ENCODE data around the gene CD1E.
"Not testable (repeated sequence)": the region's sequence is repeated elsewhere in the genome, so short reads cannot be mapped to it uniquely, and the experiment has no call there.

CD1E gene
- 0.42 to 4.1 (median 1.1) reads per million in 17 experiments for total RNA-seq

DNA sequence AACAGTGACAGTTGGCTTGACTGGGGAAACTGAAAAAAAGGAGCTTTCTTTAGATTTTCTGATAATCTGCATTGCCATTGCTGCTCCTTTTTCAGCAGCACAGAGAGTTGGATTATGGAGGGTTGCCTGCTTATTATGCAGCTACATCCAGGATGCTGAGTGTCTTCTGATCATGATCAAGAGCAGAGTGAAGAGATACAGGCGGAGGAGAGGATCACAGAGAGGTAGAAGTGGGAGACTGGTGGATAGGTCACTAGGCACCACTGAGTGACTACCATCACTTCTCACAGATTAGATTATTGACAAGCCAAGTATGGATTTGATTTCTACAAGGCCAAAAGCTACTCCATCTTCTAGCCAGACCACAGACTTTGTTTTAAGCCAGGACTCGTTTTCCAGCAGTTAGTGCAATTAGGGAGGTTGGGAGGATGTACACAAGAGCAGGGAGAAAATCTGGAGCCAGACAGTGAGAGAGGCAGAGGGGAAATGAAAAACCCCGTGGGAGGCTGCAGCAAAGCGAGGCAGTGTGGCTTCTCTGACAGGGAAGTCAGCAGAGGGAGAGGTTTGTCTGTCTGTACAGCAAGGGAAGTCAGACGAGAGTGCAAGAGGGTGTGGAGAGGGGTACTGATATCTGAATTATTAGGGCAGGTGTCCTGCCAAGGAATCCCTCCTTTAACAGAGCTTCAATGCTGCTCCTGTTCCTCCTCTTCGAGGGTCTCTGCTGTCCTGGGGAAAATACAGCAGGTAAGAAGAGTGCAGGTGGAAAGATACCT lies at the start of gene CD1E:
TSS of gene CD1E (plus strand) at position 592 of the 773 bp plus-strand sequence. CDS start at position 687, 95 bp downstream.
- peak; percentile 60 to 83 (median 78) for DNase-seq

DNA sequence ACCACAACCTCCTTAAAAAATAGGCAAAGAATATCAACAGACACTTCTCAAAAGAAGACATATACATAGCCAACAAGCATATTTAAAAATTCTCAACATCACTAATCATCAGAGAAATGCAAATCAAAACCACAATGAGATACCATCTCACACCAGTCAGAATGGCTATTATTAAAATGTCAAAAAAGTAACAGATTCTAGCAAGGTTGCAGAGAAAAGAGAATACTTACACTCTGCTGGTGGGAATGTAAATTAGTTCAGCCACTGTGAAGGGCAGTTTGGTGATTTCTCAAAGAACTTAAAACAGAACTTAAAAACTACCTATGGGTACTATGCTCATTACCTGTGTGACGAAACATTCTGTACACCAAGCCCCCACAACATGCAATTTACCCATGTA lies 43.1 kb upstream of the CD1E start:
- DNase-seq: no peak

DNA sequence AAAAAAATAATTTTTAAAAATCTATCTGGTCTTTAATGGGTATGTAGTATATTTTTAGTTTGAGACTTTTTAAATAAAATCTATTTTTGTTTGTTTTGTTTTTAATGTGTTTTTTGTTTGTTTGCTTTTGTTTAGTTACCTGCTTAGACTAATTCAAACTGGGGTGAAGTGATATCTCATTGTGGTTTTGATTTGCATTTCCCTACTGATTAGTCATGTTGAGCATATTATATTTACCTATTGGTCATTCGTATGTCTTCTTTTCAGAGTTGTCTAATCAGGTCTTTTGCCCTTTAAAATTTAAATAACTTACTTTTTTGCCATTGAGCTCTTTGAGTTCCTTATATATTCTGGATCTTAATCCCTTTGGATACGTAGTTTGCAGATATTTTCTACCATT lies 42.6 kb upstream of the CD1E start:
- DNase-seq: no peak

DNA sequence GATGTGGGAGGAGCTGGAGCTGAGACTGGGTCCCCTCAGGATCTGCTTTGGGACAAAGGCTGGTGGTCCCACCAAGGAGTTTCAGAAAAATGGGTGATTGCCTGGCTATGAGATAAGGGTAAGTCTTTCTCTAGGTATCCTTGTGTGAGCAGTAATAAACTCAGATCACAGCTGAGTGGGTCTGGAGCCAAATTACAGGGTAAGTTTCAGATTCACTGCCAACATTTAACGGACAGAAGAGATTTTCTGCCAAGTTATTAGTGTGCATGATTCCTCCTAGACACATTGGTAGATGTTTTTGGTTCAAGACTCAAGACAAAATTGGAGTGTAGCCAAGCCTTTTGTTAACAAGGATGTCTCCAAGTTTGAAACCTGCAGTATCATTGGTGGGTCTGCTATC lies 29.8 kb upstream of the CD1E start:
- no peak for DNase-seq

DNA sequence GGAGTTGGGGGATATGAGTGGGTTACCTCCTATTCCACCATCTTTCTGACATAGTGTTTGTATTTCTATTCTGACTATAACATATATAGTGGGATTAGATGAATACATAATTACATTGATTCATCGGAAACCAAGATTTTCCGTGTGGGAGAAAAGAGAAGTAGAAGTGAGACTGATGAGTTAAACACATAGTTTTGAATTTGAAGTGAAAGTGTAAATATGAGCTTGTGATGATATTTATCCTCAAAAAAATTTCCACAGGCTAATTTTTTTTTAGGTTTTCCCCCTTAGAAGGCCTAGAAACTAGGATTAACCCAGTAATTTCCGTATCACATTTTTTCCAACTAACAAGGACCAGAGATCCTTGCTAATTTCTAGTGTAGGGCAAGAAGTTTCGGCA lies 29.3 kb upstream of the CD1E start:
- DNase-seq: peak; percentile 21 to 61 (median 50)

DNA sequence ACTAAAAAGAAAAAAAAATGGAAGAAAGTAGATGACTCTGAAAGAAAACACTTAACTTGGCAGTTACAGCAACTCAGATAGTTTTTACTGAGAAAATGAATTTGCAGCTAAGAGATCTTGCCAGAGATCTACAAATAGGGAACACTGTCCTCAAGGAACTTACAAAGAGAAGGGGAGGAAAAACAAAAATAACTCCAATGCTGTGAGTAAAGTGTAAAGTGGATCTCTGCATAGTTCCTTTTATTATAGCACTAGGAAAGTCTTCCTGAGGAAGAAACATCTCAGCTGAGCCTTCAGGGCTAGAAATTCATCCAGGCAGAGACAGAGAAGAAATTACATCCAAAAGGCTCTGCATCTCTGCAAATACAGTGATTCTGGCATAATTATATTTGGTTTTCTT lies 26.2 kb upstream of the CD1E start:
- DNase-seq: peak; percentile 14 to 61 (median 42)

DNA sequence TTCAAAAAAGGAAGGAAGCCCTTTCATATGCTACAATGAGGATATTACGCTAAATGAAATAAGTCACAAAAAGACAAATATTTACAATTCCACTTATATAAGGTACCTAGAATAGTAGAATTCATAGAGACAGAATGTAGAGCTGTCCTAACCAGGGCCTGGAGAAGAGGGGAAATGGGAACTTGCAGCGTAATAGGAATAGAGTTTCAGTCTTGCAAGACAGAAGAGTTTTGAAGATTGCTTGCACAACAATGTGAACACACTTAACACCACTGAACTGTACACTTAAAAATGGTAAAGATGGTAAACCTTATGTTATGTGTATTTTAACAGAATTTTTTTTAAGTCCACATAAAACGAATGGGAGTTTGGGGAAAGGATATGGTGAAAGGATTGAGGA lies 25.3 kb upstream of the CD1E start:
- peak; percentile 14 to 71 (median 56) for DNase-seq

DNA sequence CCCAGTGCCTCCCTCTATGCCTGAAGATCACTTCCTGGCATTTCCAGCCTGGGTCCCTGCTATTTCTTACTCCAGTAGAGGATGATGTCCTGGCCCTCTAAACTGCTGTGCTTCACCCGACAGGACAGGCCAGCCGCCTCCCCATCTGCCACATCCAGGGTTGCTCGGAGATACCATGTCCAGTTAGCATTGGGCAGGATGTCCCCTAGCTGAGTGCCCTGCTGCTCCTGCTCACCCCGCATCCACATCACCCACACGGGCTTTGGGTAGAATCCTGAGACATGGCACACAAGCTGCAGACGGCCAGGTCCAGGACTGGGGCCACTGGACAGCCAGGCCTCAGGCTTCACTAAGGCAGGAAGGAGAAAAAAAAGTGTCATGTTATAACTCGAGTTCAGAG lies 24.4 kb upstream of the CD1E start:
- no peak for DNase-seq

DNA sequence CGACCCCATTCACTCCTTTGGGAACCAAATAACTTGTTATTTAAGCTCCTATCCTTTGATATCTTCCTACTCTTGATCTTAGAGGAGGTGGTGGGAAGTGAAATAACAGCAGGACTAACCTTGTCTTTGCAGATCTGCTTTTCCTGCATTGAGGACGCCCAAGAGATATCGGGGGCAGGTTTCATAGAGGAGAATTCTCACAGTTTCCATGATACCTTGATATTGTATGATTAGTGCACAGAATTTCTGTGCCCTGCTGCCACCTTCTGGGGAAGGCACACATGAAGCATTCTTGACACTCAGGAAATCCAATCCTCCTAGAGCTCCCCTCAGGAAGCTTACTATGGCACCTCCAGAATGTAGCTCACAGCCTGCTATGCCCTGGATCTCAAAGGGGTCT lies 24.0 kb upstream of the CD1E start:
- DNase-seq: peak; percentile 32 to 67 (median 56)

DNA sequence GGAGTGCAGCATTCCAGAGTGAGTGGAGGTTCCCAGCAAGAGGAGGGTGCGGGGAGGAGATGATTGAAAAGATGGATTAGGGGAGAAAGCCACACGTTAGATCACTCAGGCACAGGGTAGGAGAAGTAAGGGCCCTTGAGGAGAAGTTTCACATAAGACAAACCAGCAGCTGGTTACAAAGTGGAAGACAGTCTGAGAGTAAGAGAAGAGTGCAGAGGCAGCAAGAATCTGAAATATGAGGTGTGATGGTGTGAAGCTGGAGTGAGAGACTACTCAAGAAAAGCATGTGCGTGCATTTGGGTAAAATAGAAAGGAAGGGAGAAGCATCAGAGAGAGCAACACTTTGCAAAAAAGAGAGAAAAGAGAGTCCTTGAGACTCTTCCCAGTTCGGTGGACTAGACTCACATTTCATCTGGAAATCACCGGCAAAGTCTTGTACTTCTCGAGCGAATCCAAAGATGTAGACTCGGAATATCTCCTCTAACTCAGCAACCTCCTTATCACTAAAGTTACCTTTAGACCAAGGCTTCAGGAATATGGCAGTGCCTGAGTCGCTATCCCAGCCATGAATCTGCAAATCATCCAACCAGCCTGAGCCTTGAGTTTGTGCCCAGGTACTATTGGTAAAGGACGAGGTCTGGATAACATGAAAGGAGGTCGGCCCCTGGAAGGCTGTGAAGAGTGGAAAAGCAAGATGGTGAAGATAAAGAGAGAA lies 23.1 kb upstream of the CD1E start:
- DNase-seq: no peak

DNA sequence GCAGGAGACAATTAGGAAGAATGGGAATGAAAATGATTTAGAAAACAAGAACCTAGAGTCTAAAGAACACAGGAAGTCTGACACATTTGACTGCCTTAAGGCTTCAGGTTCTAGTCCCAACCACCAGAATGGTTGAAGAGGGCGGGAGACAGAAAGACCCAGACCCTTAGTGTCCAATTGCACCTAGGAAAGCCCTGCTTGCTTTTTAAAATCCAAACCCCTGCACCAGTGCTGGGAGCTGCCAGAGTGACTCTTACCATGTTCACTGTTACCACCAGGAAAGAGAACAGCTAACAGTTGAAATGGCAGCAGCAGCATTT lies 22.6 kb upstream of the CD1E start:
- DNase-seq: no peak

DNA sequence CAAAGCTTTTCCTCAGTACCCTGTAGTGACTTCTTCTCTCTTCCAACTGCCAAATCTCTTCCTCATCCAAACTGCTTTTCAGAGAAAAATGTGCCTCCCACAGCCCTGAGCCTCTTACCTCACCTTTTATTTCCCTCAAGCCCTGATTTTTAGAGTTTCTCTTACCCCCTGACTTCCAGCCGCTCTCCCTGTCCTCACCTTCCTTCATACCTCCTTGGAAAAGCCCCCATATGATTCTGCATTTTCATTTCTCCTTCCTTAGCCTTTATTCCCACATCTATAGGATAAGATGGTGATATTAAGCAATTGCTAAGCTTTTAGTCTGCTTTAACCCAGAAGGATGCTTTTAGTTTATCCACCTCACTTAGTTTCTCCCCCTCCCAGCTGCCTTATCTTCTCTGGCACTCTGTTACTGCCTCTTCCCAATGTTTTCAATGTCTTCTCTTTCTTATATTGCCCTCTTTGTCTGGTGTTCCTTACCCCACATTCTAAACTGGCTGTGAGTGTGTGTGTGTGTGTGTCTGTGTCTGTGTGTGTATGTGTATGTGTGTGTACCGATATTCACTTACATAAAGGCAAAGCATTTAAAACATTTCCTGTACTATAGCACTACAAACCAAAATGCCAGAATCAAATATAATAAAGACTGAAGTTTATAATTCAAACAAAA lies 22.1 kb upstream of the CD1E start, which contains the start of gene CD1B:
TSS of gene CD1B (minus strand) at position 51 of the 670 bp plus-strand sequence. CDS start 108 bp downstream, outside the sequence.
- peak in 2 of 4 experiments; percentile 19 for DNase-seq

DNA sequence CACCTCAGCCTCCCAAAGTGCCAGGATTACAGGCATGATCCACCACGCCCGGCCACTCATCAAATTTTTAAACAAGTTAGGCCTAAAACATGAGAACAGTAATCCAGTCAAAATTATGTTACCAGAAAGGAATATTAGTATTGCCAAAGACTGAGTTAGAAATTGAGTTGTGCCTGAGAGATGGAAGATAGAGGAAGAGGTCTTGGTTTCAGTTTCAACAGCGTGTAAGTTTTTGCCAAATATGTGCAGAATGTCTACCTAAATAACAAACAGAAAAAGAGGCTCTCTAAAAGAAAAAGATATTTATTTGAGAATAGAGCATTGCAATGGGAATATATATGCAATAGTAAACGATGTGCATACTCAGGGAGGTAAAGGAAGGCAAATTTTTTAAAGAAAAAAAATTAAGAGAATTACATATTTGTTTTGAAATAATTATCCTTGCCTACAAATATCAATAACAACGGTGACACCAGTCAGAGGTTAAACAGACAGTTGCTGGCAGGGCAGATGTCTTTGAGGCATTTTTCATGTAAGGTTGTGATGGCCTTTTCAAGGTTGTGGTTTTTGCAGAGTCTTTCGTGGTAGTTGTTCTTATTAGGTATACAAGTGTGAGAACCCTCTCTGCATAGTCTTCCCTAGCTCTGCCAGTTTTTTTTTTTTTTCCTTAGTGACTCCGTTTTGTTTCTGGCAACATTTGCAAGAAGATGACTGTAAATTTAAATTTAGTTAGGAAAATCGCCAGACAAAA lies 20.1 kb upstream of the CD1E start:
- DNase-seq: peak in 3 of 4 experiments; percentile 6 to 58 (median 49)

DNA sequence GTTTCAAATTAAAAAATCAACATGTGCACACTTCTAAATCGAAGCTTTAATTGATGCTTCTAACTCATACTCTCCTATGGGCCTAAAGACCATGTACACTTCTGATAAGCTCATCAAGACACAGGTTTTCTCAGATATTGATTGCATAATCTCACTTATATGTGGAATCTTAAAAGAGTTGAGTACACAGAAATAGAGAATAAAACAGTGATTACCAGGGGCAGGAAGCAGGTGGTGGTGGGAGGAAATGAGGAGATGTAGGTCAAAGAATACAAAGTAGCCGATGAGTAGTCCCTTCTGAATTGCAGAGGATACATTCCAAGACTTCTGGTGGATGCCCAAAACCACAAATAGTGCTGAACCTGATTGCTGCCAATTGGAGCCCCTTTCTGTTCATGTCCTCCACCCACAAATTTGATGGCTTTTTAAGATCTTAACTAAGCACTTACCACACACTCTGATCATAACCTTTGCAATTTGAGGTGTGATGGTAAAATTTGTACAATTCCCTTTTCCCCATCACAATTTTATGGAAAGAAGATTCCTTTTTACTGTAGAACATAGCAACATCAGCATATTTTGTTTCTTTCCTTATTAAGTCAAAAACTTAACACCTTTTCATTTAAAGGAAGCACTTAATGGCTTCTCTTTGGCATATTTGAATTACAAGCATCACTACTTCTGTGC lies 19.0 kb upstream of the CD1E start:
- DNase-seq: no peak

DNA sequence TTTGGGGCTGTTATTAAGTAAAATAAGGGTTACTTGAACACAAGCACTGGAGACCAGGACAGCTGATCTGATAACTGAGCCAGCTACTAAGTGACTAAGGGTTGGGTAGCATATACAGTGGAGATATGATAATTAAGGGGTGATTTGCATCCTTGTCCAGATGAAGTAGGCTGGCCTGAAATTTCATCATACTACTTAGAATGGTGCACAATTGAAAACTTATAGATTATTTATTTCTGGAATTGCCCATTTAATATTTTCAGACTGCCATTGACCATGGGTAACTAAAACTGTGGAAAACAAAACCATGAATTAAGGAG lies 18.5 kb upstream of the CD1E start:
- DNase-seq: no peak

DNA sequence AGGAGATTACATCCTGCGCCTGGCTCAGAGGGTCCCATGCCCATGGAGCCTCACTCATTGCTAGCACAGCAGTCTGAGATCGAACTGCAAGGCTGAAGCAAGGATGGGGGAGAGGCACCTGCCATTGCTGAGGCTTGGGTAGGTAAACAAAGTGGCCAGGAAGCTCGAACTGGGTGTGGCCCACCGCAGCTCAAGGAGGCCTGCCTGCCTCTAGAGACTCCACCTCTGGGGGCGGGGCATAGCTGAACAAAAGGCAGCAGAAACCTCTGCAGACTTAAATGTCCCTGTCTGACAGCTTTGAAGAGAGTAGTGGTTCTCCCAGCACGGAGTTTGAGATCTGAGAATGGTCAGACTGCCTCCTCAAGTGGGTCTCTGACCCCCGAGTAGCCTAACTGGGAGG lies 17.3 kb upstream of the CD1E start:
- DNase-seq: not testable (repeated sequence)

DNA sequence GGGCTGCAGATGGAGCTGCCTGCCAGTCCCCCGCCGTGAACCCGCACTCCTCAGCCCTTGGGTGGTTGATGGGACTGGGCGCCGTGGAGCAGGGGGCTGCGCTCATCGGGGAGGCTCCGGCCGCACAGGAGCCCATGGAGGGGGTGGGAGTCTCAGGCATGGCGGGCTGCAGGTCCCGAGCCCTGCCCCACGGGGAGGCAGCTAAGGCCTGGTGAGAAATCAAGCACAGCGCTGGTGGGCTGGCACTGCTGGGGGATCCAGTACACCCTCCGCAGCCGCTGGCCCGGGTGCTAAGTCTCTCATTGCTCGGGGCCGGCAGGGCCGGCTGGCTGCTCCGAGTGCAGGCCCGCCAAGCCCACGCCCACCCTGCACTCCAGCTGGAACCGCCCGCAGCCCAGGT lies 4.7 kb upstream of the CD1E start:
- not testable (repeated sequence) for DNase-seq

DNA sequence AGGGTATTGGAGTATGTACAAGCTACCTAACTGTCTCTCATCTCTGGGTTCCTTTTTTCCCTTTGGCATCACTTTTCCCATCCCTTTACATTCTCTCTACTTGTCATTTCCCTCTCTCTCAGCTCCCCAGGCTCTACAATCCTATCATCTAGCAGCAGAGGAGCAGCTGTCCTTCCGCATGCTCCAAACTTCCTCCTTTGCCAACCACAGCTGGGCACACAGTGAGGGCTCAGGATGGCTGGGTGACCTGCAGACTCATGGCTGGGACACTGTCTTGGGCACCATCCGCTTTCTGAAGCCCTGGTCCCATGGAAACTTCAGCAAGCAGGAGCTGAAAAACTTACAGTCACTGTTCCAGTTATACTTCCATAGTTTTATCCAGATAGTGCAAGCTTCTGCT lies 561 bp downstream of the CD1E start:
- peak; percentile 57 to 77 (median 69) for DNase-seq

DNA sequence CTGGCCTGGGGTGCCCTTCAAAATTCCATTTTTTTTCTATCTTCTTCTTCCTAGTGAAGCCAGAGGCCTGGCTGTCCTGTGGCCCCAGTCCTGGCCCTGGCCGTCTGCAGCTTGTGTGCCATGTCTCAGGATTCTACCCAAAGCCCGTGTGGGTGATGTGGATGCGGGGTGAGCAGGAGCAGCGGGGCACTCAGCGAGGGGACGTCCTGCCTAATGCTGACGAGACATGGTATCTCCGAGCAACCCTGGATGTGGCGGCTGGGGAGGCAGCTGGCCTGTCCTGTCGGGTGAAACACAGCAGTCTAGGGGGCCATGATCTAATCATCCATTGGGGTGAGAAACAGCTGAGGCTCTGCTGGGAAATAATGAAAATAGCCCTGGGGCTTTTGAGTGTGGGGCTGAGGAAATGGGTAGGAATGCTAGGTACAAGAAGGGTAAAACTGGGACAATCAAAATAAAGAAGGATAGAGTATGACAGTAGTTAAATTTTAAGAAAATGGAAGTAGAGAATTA lies 2.1 kb downstream of the CD1E start:
- no peak for DNase-seq

DNA sequence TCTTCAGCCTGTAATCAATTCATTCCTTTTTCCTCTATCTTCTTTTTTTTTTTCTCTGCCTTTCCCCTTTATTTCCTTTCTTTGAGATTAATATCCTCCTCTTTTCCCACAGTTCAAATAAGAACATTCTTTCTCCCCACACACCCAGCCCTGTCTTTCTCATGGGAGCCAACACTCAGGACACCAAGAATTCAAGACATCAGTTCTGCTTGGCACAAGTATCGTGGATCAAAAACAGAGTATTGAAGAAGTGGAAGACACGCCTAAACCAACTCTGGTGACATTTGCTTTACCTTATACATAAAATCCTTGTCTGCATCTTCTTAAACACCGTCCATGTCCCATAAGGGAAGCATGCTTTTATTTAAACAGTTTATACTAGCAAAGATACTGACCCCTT lies 2.9 kb downstream of the CD1E start:
- no peak for DNase-seq

DNA sequence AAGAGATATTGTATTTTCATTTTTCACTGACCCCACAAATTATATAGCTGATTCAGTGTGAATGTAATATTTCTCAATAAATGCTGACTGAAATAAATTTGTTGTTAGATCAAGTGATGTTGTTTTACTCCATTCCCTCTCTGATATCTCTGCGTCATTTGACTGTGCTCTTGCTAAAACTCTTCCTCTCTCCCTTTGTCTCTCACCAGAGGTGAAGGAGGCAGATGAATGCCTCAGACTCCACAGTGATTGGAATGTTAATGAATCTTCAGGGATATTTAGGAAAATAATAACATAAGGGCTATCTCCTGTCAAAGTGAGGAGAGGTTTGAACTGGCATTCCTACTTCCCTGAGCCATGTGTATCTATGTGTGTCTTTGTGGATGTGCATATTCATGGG lies 3.7 kb downstream of the CD1E start:
- DNase-seq: no peak

DNA sequence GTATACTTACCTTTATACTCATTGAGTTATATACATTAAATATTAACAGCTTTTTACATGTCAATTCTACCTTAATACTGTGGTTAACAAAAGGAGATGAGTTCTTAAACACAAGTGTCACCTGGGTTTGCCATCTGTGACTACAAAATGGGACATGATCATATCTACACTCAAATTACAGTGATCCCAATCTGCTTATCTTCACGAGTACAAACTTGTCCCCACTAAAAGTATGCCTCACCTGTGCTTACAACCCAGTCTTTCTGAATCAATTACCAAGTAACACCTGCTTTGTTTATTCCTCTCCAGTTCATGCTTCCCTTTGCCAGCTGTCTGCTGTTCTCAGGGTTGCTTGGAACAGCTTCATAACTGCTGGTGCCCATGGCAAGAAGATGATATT lies 8.8 kb downstream of the CD1E start:
- DNase-seq: no peak
